HCT116 (cell line): ENCODE data around the gene SCCPDH.

Experiments
- CBX3 ChIP-seq: IDR thresholded peaks from 2 replicates; pipeline ENCODE4 v1.6.1; 2012; ENCODE audit warnings: low read depth
- POLR2A ChIP-seq: IDR thresholded peaks from 2 replicates; pipeline ENCODE4 v1.7.0; 2011; ENCODE audit warnings: borderline replicate concordance; ENCODE audit not compliant: insufficient read depth, insufficient read length; ENCODE audit errors: extremely low read depth
- TF ChIP-seq, protein P1 (sequence below), 3 experiments: fragments of 200-600 bp in 1 of 3; sonication (generic) in 1 of 3; IDR thresholded peaks in 2 of 3; conservative IDR thresholded peaks in 1 of 3; 2 replicates each; pipeline ENCODE4 v1.5.1; 2012 to 2017; ENCODE audit warnings: low read depth in 2 of 3, low read length in 2 of 3, antibody characterized with exemption in 1 of 3, borderline replicate concordance in 1 of 3, control low read depth in 1 of 3, mild to moderate bottlenecking in 1 of 3, mixed read lengths in 1 of 3, mixed run types in 1 of 3, moderate library complexity in 1 of 3; ENCODE audit not compliant: insufficient read depth in 1 of 3

DNA sequence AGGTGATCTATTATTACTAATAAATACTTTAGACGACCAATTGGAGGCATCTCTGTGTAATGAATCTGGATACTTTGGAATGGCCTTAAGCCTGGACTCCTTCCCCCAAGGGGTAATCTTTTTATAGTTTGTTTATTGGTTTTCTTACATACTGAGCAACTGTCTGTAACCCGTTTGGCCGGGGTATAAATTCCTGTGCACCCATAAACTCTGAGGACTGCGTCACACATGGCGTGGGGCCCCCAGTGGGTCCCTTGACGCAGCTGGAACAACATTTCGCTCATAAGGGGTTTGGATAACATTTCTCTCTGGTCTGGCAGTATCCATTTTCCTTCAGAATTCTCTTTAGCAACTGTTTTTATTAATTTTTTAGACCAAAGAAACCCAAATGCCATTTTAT is 26.5 kb downstream of the SCCPDH start:
- TF ChIP-seq POLR2A (no peak), CBX3 (no peak)
- TF ChIP-seq, protein P1, sequence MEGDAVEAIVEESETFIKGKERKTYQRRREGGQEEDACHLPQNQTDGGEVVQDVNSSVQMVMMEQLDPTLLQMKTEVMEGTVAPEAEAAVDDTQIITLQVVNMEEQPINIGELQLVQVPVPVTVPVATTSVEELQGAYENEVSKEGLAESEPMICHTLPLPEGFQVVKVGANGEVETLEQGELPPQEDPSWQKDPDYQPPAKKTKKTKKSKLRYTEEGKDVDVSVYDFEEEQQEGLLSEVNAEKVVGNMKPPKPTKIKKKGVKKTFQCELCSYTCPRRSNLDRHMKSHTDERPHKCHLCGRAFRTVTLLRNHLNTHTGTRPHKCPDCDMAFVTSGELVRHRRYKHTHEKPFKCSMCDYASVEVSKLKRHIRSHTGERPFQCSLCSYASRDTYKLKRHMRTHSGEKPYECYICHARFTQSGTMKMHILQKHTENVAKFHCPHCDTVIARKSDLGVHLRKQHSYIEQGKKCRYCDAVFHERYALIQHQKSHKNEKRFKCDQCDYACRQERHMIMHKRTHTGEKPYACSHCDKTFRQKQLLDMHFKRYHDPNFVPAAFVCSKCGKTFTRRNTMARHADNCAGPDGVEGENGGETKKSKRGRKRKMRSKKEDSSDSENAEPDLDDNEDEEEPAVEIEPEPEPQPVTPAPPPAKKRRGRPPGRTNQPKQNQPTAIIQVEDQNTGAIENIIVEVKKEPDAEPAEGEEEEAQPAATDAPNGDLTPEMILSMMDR (IDR thresholded peaks at IDR 0.05 in 2 of 3, conservative IDR thresholded peaks at IDR 0.05 in 1 of 3; ENCODE audit: borderline replicate concordance in 1 of 3, insufficient read depth in 1 of 3, low read depth in 2 of 3, low read length in 2 of 3) = no peak
